Left ventricle myocardium inferior (tissue), 1 donor: ENCODE measurements around the gene GATC. TPM values are rescaled to one million over a fixed set of nuclear protein-coding genes. Genes with fewer than 3 reads are reported as not detected.

Experiments
- DNase-seq: peaks from one replicate; pipeline ENCODE4 v3.0.0-alpha.2; 2020
- H3K27ac ChIP-seq: fragments of 200-600 bp; replicated peaks from 2 replicates; pipeline ENCODE4 v1.8.0; 2021
- H3K27me3 ChIP-seq: fragments of 200-600 bp; 2 replicates; pipeline ENCODE4 v1.8.0; 2021; ENCODE audit warnings: low read depth
- H3K36me3 ChIP-seq: fragments of 200-600 bp; 2 replicates; pipeline ENCODE4 v1.8.0; 2021
- H3K4me1 ChIP-seq: fragments of 200-600 bp; 2 replicates; pipeline ENCODE4 v1.8.0; 2021
- H3K4me3 ChIP-seq: fragments of 200-600 bp; 2 replicates; pipeline ENCODE4 v1.8.0; 2021; ENCODE audit warnings: mild to moderate bottlenecking, moderate library complexity
- H3K9me3 ChIP-seq: fragments of 200-600 bp; replicated peaks from 2 replicates; pipeline ENCODE4 v1.8.0; 2021
- intact Hi-C: fragments of 100-400 bp; cut with micrococcal nuclease; formaldehyde crosslinking; loops from one replicate; pipeline ENCODE4 v1.11.0; 2022
- total RNA-seq: library from RNA; stranded (reverse); fragmentation: NEBNext Ultra II Directional; extraction: Animal tissue kit (Norgen Biotek cat#: 25700); gene quantifications from one replicate; pipeline ENCODE4 v1.2.1, GENCODE V29; 2021
- TF ChIP-seq, protein P1 (sequence below): fragments of 200-600 bp; IDR thresholded peaks from 2 replicates; pipeline ENCODE4 v1.8.0; 2021; ENCODE audit warnings: antibody characterized with exemption, mild to moderate bottlenecking, borderline replicate concordance
- donor health status: DM: no; HTN: yes; CAD: no; lungs with severe emphysema.

The GATC gene
- total RNA-seq, 1 donor from 2014 or later: 12.0 TPM

DNA sequence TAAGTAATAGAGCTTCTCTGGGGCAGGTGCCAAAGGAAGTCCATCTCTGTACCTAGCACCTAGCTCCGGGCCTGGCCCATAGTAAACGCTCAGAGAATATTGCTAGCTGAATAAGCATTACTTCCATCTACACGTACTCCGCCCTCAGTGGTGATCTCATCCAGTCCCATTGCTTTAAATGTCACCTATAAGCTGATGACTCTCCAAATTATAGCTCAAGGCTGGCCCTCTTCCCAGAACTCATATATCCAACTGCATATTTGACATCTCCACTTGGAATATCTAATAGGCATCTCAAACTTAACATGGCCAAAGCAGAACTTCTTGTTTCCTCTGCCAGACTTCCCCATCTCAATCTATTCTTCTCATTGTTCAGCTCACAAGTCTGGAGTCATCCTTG, 42.8 kb downstream of the GATC start:
- intact Hi-C loops: no loop called here
- DNase-seq: no peak
- peaks cover 5% of the 10 kb centered on the region for H3K4me1 ChIP-seq

GRCh38 chr12:120490325-120490724, 44.1 kb downstream of the GATC start:
- Histone ChIP-seq H3K9me3 (no peaks in the 10 kb centered on the region), H3K4me1 (peaks cover 10% of the 10 kb centered on the region), H3K27me3 (no peaks in the 10 kb centered on the region), H3K4me3 (no peak overlapping the region), H3K36me3 (no peaks in the 10 kb centered on the region), H3K27ac (no peak overlapping the region)
- no peak for DNase-seq
- TF ChIP-seq, protein P1, sequence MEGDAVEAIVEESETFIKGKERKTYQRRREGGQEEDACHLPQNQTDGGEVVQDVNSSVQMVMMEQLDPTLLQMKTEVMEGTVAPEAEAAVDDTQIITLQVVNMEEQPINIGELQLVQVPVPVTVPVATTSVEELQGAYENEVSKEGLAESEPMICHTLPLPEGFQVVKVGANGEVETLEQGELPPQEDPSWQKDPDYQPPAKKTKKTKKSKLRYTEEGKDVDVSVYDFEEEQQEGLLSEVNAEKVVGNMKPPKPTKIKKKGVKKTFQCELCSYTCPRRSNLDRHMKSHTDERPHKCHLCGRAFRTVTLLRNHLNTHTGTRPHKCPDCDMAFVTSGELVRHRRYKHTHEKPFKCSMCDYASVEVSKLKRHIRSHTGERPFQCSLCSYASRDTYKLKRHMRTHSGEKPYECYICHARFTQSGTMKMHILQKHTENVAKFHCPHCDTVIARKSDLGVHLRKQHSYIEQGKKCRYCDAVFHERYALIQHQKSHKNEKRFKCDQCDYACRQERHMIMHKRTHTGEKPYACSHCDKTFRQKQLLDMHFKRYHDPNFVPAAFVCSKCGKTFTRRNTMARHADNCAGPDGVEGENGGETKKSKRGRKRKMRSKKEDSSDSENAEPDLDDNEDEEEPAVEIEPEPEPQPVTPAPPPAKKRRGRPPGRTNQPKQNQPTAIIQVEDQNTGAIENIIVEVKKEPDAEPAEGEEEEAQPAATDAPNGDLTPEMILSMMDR: no peak
- intact Hi-C loops: no loop called here

More for the DNA sequence above, 42.8 kb downstream of the GATC start:
- no peak overlapping the region for H3K27ac ChIP-seq
- no peaks in the 10 kb centered on the region for H3K9me3 ChIP-seq
- no peaks in the 10 kb centered on the region for H3K36me3 ChIP-seq
- no peak overlapping the region for H3K4me3 ChIP-seq
- no peaks in the 10 kb centered on the region for H3K27me3 ChIP-seq
- TF ChIP-seq, protein P1: no peak

- Histone ChIP-seq H3K36me3 (no peaks in the 10 kb centered on the region), H3K27me3 (no peaks in the 10 kb centered on the region), H3K27ac (peak overlapping the region; percentile 49), H3K4me1 (peaks cover 14% of the 10 kb centered on the region), H3K4me3 (no peak overlapping the region), H3K9me3 (no peaks in the 10 kb centered on the region)
- intact Hi-C loops: no loop called here
- DNase-seq: no peak
- TF ChIP-seq, protein P1: no peak
These were observed 44.7 kb downstream of the GATC start for GRCh38 chr12:120490833-120491512.

- Histone ChIP-seq H3K9me3 (no peaks in the 10 kb centered on the region), H3K36me3 (peaks cover 19% of the 10 kb centered on the region), H3K4me3 (peak overlapping the region; percentile 99), H3K4me1 (peaks cover 44% of the 10 kb centered on the region), H3K27me3 (no peaks in the 10 kb centered on the region), H3K27ac (peak overlapping the region; percentile 92)
- no peak for DNase-seq
- intact Hi-C loops: no loop called here
- TF ChIP-seq, protein P1: no peak
These were observed 49.0 kb downstream of the GATC start for GRCh38 chr12:120495186-120495730.

GRCh38 chr12:120495731-120496412, 49.6 kb downstream of the GATC start, which contains the start of gene DYNLL1:
Gene DYNLL1 (plus strand): TSS chr12:120496113. CDS start chr12:120496422, 309 bp downstream.
- peak; percentile 97 for DNase-seq
- peaks cover 44% of the 10 kb centered on the region for H3K4me1 ChIP-seq
- intact Hi-C loops: no loop called here
- H3K36me3 ChIP-seq: peaks cover 23% of the 10 kb centered on the region
- H3K27ac ChIP-seq: peak within 1 kb of the TSS; percentile 92
- H3K9me3 ChIP-seq: no peaks in the 10 kb centered on the region
- TF ChIP-seq, protein P1: peak; percentile 15
- H3K4me3 ChIP-seq: peak within 1 kb of the TSS; percentile 99
- no peaks in the 10 kb centered on the region for H3K27me3 ChIP-seq
